Common myeloid progenitor, CD34-positive (primary cell): ENCODE data around the gene SLX9.
"Not testable (repeated sequence)": the region's sequence is repeated elsewhere in the genome, so short reads cannot be mapped to it uniquely, and the experiment has no call there.

Experiments
- CTCF ChIA-PET: fragments of 350-600 bp; sonication (Branson Sonifier 250); formaldehyde crosslinking; loops from one replicate; lab custom pipeline; 2021; ENCODE audit warnings: antibody characterized with exemption; lab: Charles Lee
- POLR2A ChIA-PET: fragments of 350-600 bp; sonication (Branson Sonifier 250); formaldehyde crosslinking; loops from one replicate; lab custom pipeline; 2021; ENCODE audit warnings: antibody characterized with exemption; lab: Charles Lee
- DNase-seq, 3 donors: peaks; one replicate each; pipeline versions ENCODE4 v3.0.0 to v3.0.0-alpha.2; 2013
- H3K27ac ChIP-seq, 2 experiments: 1 replicate in 1 of 2; 2 replicates in 1 of 2; pipeline ENCODE4 v1.7.0; 2013; ENCODE audit warnings: inconsistent platforms in 2 of 2, low read length in 2 of 2, mild to moderate bottlenecking in 2 of 2, low read depth in 1 of 2, moderate library complexity in 1 of 2; ENCODE audit not compliant: severe bottlenecking in 2 of 2, insufficient read depth in 1 of 2, poor library complexity in 1 of 2
- H3K27me3 ChIP-seq, 5 experiments: replicated peaks in 2 of 5; 1 replicate in 3 of 5; 2 replicates in 2 of 5; pipeline versions ENCODE4 v1.6.1 to v1.7.0; 2013; ENCODE audit warnings: low read length in 4 of 5, mild to moderate bottlenecking in 2 of 5, moderate library complexity in 2 of 5, inconsistent platforms in 1 of 5; ENCODE audit not compliant: insufficient read depth in 5 of 5, control insufficient read depth in 4 of 5
- H3K36me3 ChIP-seq, 4 experiments: 1 replicate in 2 of 4; 2 replicates in 2 of 4; pipeline versions ENCODE4 v1.6.1 to v1.7.0; 2013; ENCODE audit warnings: low read length in 3 of 4, control low read depth in 1 of 4, mild to moderate bottlenecking in 1 of 4; ENCODE audit not compliant: control insufficient read depth in 4 of 4, insufficient read depth in 4 of 4
- H3K4me1 ChIP-seq, 4 experiments: 1 replicate in 3 of 4; 2 replicates in 1 of 4; pipeline versions ENCODE4 v1.6.1 to v1.7.1; 2013; ENCODE audit warnings: low read length in 3 of 4, mild to moderate bottlenecking in 3 of 4, control low read depth in 1 of 4, inconsistent platforms in 1 of 4, moderate library complexity in 1 of 4; ENCODE audit not compliant: control insufficient read depth in 4 of 4, insufficient read depth in 4 of 4; ENCODE audit errors: control extremely low read depth in 1 of 4
- H3K4me3 ChIP-seq, 7 experiments: 1 replicate in 4 of 7; 2 replicates in 3 of 7; pipeline versions ENCODE4 v1.5.1 to v1.7.0; 2013; ENCODE audit warnings: mild to moderate bottlenecking in 7 of 7, low read length in 6 of 7, moderate library complexity in 6 of 7, inconsistent platforms in 2 of 7, low read depth in 2 of 7, control low read depth in 1 of 7; ENCODE audit not compliant: insufficient read depth in 4 of 7, control insufficient read depth in 1 of 7; ENCODE audit errors: extremely low read depth in 1 of 7
- H3K9me3 ChIP-seq, 5 experiments: 1 replicate in 4 of 5; 2 replicates in 1 of 5; pipeline versions ENCODE4 v1.6.1 to v1.7.1; 2013; ENCODE audit warnings: low read length in 4 of 5, mild to moderate bottlenecking in 2 of 5, inconsistent platforms in 1 of 5, low read depth in 1 of 5, moderate library complexity in 1 of 5; ENCODE audit not compliant: control insufficient read depth in 4 of 5, insufficient read depth in 2 of 5; ENCODE audit errors: control extremely low read depth in 1 of 5
- WGBS: methylation state at CpG from one replicate; pipeline ENCODE4 v1.1.5; 2013; ENCODE audit not compliant: insufficient coverage; 5-methylcytosine and 5-hydroxymethylcytosine counted together

SLX9 gene

GRCh38 chr21:45021428-45022347 lies 81.9 kb downstream of the SLX9 start:
- no peak overlapping the region for H3K4me3 ChIP-seq
- DNase-seq = no peak
- CTCF ChIA-PET = no interaction called here
- peaks cover 0 to 14% (median 7%) of the 10 kb centered on the region in 5 experiments for H3K9me3 ChIP-seq
- peaks cover 0 to 50% (median 24%) of the 10 kb centered on the region in 5 experiments for H3K27me3 ChIP-seq
- POLR2A ChIA-PET = interaction anchor here (0.7 kb wide), 1 partner anchor 20 kb away, joined by 3 read pairs; no protein-coding TSS in a partner anchor
- no peak overlapping the region for H3K27ac ChIP-seq
- H3K4me1 ChIP-seq = peaks cover 0 to 6% (median 3%) of the 10 kb centered on the region in 4 experiments
- 90% methylated on average over 30 of the region's 31 CpGs for WGBS
- H3K36me3 ChIP-seq = no peaks in the 10 kb centered on the region

DNA sequence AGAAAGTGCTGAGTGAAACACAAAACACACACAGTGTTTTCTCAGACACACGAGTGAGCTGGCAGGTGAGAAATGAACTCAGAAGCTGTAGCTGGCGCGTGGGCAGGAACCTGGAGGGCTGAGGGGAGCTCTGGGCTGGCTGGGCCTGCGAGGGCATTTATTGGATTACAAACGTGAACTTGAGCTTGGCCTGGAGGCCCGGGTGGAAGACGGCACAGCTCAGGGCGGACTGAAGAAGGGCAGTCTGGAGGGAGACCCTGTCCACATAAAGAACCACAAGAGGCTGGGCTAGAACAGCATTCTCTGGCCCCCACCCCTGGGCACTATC lies 82.5 kb downstream of the SLX9 start:
- no peak for DNase-seq
- Histone ChIP-seq H3K36me3 (no peaks in the 10 kb centered on the region), H3K4me1 (peaks cover 0 to 6% (median 3%) of the 10 kb centered on the region in 4 experiments), H3K9me3 (peaks cover 0 to 14% (median 7%) of the 10 kb centered on the region in 5 experiments), H3K27me3 (peaks cover 0 to 43% (median 18%) of the 10 kb centered on the region in 5 experiments), H3K4me3 (no peak overlapping the region), H3K27ac (no peak overlapping the region)
- ChIA-PET CTCF (no interaction called here), POLR2A (interaction anchor here (0.7 kb wide), 1 partner anchor 21 kb away, joined by 3 read pairs; no protein-coding TSS in a partner anchor)
- 98% methylated on average over 6 of the region's 8 CpGs for WGBS

- Histone ChIP-seq H3K4me1 (peaks cover 0 to 6% (median 3%) of the 10 kb centered on the region in 4 experiments), H3K27me3 (peaks cover 0 to 39% (median 16%) of the 10 kb centered on the region in 5 experiments), H3K9me3 (peaks cover 0 to 14% (median 7%) of the 10 kb centered on the region in 5 experiments), H3K4me3 (no peak overlapping the region), H3K36me3 (no peaks in the 10 kb centered on the region), H3K27ac (no peak overlapping the region)
- 100% methylated on average over 5 of the region's 5 CpGs for WGBS
- POLR2A ChIA-PET = interaction anchor here (0.7 kb wide), 1 partner anchor 21 kb away, joined by 3 read pairs; no protein-coding TSS in a partner anchor
- CTCF ChIA-PET = no interaction called here
- no peak for DNase-seq
Measured at GRCh38 chr21:45022736-45023135, 82.9 kb downstream of the SLX9 start.

DNA sequence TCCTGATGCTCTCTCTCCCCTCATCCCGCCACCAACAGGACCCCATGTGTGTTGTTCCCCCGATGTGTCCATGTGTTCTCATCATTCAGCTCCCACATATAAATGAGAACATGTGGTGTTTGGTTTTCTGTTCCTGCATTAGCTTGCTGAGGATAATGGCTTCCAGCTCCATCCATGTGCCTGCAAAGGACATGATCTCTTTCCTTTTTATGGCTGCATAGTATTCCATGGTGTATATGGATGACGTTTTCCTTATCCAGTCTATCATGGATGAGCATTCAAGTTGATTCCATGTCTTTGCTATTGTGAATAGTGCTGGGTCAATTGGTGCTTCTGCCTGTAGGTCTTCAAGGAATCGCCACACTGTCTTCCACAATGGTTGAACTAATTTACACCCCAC lies 84.7 kb downstream of the SLX9 start:
- H3K27ac ChIP-seq, H3K4me1 ChIP-seq, H3K4me3 ChIP-seq, POLR2A ChIA-PET, DNase-seq, H3K36me3 ChIP-seq: not testable (repeated sequence)
- WGBS = no CpG with 5 or more reads among the region's 4 CpGs
- H3K27me3 ChIP-seq = peaks cover 0 to 25% (median 18%) of the 10 kb centered on the region in 5 experiments
- CTCF ChIA-PET = interaction anchor here (1.1 kb wide), 1 partner anchor 14 kb away, joined by 3 read pairs; no protein-coding TSS in a partner anchor
- H3K9me3 ChIP-seq = peaks cover 0 to 12% (median 7%) of the 10 kb centered on the region in 5 experiments

DNA sequence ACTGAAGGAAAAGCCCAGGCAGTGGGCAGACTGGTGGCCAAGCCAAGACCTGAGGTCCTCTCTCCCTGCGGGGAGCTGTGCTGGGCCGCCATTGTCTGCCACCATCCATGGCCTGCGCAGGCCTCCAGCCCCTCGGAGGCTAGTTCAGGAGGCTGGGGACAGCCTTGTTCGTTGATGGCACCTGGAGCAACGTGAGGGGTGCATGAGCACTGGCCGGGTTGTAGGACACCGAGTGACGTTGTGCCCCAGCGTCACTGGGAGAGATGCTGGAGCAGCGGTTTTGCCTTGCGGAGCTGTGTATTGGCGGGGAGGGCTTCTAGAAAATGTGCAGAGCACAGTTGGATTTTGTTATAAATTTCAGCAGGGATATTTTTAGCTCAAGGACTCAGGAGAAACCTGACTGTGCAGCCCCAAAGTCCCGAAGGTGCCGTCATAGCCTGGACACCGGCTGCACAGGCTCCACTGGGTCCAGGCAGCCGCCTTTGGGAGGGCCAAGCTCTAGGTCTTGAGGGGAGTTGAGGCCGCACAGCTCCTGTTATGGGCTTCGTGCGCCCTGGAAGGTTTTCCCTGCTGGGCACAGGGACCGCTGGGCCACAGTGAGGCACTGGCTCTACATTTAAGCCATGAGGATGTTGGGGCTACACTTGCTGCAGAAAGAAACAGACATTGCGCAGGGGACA lies 86.4 kb downstream of the SLX9 start:
- WGBS = 98% methylated on average over 19 of the region's 22 CpGs
- Histone ChIP-seq H3K36me3 (no peaks in the 10 kb centered on the region), H3K4me3 (no peak overlapping the region), H3K4me1 (peaks cover 0 to 8% (median 4%) of the 10 kb centered on the region in 4 experiments), H3K27me3 (peaks cover 0 to 16% (median 2%) of the 10 kb centered on the region in 5 experiments), H3K9me3 (peaks cover 0 to 12% (median 7%) of the 10 kb centered on the region in 5 experiments), H3K27ac (no peak overlapping the region)
- ChIA-PET CTCF (no interaction called here), POLR2A (no interaction called here)
- DNase-seq = no peak
